CD4-positive, alpha-beta T cell treated with Interferon alpha-2 for 1 hour (primary cell): ENCODE data around the gene SDK2.
A peak's percentile ranks its signal among the peaks of the same experiment; 100 is the strongest.

ENCODE experiments used
- DNase-seq, 2 donors: peaks; one replicate each; pipeline ENCODE4 v3.0.0-alpha.2; 2020 to 2022

The SDK2 gene

GRCh38 chr17:73551144-73551543 is 93.1 kb downstream of the SDK2 start:
- no peak for DNase-seq

- DNase-seq = no peak
Observed at GRCh38 chr17:73550556-73550955, 93.7 kb downstream of the SDK2 start.

- DNase-seq = no peak
Observed at GRCh38 chr17:73549841-73550430, 94.3 kb downstream of the SDK2 start.

GRCh38 chr17:73548620-73549311 is 95.5 kb downstream of the SDK2 start:
- DNase-seq = no peak

- DNase-seq = no peak
Observed at GRCh38 chr17:73547790-73548189, 96.5 kb downstream of the SDK2 start.

- DNase-seq = peak; percentile 29 to 74
Observed at GRCh38 chr17:73546770-73547536, 97.3 kb downstream of the SDK2 start.

- DNase-seq = no peak
Observed at GRCh38 chr17:73546114-73546513, 98.1 kb downstream of the SDK2 start.

GRCh38 chr17:73545109-73546032 is 98.9 kb downstream of the SDK2 start:
- no peak for DNase-seq

GRCh38 chr17:73544333-73544732 is 99.9 kb downstream of the SDK2 start:
- DNase-seq = no peak

- no peak for DNase-seq
Observed at GRCh38 chr17:73542323-73542722, 101.9 kb downstream of the SDK2 start.

GRCh38 chr17:73541561-73541981 is 102.7 kb downstream of the SDK2 start:
- no peak for DNase-seq

- no peak for DNase-seq
Observed at GRCh38 chr17:73541111-73541510, 103.1 kb downstream of the SDK2 start.

GRCh38 chr17:73539166-73539565 is 105.1 kb downstream of the SDK2 start:
- DNase-seq = no peak

- DNase-seq = no peak
Observed at GRCh38 chr17:73538445-73538844, 105.8 kb downstream of the SDK2 start.

GRCh38 chr17:73536700-73537605 is 107.3 kb downstream of the SDK2 start:
- DNase-seq = no peak

- no peak for DNase-seq
Observed at GRCh38 chr17:73535746-73536145, 108.5 kb downstream of the SDK2 start.

GRCh38 chr17:73534209-73534909 is 109.9 kb downstream of the SDK2 start:
- DNase-seq = no peak

GRCh38 chr17:73533781-73534180 is 110.5 kb downstream of the SDK2 start:
- no peak for DNase-seq

- no peak for DNase-seq
Observed at GRCh38 chr17:73533127-73533526, 111.1 kb downstream of the SDK2 start.

- no peak for DNase-seq
Observed at GRCh38 chr17:73532421-73532901, 111.8 kb downstream of the SDK2 start.

- DNase-seq = no peak
Observed at GRCh38 chr17:73531158-73531557, 113.1 kb downstream of the SDK2 start.
